Measurements from ENCODE around the gene MAP2K5. TPM values are rescaled to one million over a fixed set of nuclear protein-coding genes. Genes with fewer than 3 reads are reported as not detected.

Gene MAP2K5
- total RNA-seq, 1 donor from 2014 or later, result 26.7 TPM

DNA sequence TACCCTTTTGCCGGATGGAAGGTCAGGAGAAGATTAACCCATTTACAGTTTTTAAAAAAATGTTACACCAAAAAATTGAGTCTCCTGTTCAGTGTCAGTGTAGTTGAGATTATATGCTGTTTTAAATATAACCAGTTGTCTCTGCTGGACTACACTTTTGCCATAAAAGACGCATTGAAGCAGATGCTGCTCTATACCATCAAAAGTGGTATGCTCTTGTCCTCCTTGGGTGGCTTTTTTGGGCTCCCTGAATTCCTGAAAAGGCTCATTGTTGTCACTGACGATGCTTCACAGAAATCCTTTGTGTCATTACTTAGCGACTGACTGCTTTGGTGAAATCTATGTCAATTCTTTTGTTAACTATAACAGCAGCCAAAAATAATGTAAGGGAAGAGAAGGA lies 148.9 kb downstream of the MAP2K5 start:
- CTCF ChIA-PET, result no interaction called here
- DNase-seq (no peak), ATAC-seq (ENCODE audit: low read depth) (no peak)
- no peaks in the 10 kb centered on the region for H3K9me3 Mint-ChIP-seq
- H3K27ac Mint-ChIP-seq, result no peak overlapping the region
- H3K36me3 Mint-ChIP-seq (ENCODE audit: low read depth), result peaks cover 30% of the 10 kb centered on the region
- no peaks in the 10 kb centered on the region for H3K27me3 Mint-ChIP-seq
- TF ChIP-seq, protein P1, sequence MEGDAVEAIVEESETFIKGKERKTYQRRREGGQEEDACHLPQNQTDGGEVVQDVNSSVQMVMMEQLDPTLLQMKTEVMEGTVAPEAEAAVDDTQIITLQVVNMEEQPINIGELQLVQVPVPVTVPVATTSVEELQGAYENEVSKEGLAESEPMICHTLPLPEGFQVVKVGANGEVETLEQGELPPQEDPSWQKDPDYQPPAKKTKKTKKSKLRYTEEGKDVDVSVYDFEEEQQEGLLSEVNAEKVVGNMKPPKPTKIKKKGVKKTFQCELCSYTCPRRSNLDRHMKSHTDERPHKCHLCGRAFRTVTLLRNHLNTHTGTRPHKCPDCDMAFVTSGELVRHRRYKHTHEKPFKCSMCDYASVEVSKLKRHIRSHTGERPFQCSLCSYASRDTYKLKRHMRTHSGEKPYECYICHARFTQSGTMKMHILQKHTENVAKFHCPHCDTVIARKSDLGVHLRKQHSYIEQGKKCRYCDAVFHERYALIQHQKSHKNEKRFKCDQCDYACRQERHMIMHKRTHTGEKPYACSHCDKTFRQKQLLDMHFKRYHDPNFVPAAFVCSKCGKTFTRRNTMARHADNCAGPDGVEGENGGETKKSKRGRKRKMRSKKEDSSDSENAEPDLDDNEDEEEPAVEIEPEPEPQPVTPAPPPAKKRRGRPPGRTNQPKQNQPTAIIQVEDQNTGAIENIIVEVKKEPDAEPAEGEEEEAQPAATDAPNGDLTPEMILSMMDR (IDR thresholded peaks at IDR 0.05), result no peak
- intact Hi-C loops (cut with micrococcal nuclease), result no loop called here
- POLR2A ChIA-PET, result no interaction called here
- no peak overlapping the region for H3K4me3 Mint-ChIP-seq
- no peaks in the 10 kb centered on the region for H3K4me1 Mint-ChIP-seq

DNA sequence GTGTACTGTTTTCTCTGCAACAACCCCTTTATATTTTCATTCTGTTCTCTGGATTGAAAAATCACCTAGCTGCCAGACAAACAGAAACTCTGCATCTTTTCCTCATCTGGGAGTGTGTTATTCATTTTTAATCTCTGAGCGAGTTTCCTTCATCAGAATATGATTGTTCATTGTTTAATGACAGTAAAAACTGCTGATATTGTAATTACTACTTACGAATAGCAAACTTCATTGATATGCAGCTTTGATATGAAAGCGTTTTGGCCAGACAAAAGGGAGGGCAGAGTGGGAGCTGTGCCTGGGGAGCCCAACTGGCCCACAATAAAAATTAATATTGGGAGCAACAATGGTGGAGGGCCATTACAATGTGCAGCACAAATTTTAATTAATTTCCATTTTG lies 150.1 kb downstream of the MAP2K5 start:
- POLR2A ChIA-PET, result no interaction called here
- peaks cover 32% of the 10 kb centered on the region for H3K36me3 Mint-ChIP-seq (ENCODE audit: low read depth)
- CTCF ChIA-PET, result no interaction called here
- H3K4me3 Mint-ChIP-seq, result no peak overlapping the region
- TF ChIP-seq, protein P1 (IDR thresholded peaks at IDR 0.05), result no peak
- H3K9me3 Mint-ChIP-seq, result no peaks in the 10 kb centered on the region
- H3K4me1 Mint-ChIP-seq, result no peaks in the 10 kb centered on the region
- H3K27me3 Mint-ChIP-seq, result no peaks in the 10 kb centered on the region
- no peak for ATAC-seq (ENCODE audit: low read depth)
- H3K27ac Mint-ChIP-seq, result no peak overlapping the region
- intact Hi-C loops (cut with micrococcal nuclease), result no loop called here
- DNase-seq, result no peak

DNA sequence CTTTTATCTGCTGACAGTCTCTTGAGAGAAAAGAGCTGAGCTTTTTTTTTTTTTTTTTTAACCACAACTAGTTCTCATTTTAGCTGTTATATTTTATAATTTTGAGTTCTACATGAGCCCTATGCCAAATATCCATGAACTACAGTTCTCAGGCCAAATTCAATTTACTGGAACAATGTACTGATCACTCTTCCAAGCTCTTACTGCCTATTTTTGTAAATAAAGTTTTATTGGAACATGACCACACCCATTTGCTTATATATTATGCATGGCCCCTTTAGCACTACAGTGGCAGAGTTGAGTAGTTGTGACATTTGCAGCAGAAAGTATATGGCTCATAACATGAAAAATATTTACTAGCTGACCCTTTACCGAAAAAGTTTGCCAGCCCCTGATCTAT lies 153.6 kb downstream of the MAP2K5 start:
- no peaks in the 10 kb centered on the region for H3K27me3 Mint-ChIP-seq
- intact Hi-C loops (cut with micrococcal nuclease), result no loop called here
- H3K4me1 Mint-ChIP-seq, result no peaks in the 10 kb centered on the region
- TF ChIP-seq, protein P1 (IDR thresholded peaks at IDR 0.05), result no peak
- ATAC-seq (ENCODE audit: low read depth) (no peak), DNase-seq (no peak)
- peaks cover 2% of the 10 kb centered on the region for H3K9me3 Mint-ChIP-seq
- no peak overlapping the region for H3K27ac Mint-ChIP-seq
- ChIA-PET CTCF (no interaction called here), POLR2A (no interaction called here)
- H3K4me3 Mint-ChIP-seq, result no peak overlapping the region
- peaks cover 36% of the 10 kb centered on the region for H3K36me3 Mint-ChIP-seq (ENCODE audit: low read depth)

DNA sequence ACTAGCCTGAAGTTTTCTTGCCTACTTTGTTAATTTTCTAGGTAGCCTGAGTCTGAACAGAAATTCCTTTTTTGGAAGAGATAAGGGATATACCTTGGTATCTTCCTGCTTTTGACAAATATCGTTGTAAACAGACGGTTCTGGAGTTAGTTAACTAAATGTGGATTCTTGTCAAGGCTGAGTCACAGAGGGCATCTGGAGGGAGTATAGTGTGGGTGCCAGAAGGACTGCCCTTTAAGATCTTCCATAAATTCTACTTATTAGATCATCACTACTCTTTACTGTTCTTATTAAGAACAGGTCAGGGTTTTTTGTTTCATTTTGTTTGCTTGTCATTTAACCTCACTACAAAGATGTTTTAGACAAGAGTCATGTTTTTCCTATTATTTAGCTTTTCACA lies 157.5 kb downstream of the MAP2K5 start:
- Mint-ChIP-seq H3K36me3 (ENCODE audit: low read depth) (peaks cover 26% of the 10 kb centered on the region), H3K27ac (no peak overlapping the region), H3K4me3 (no peak overlapping the region), H3K9me3 (peaks cover 2% of the 10 kb centered on the region), H3K27me3 (no peaks in the 10 kb centered on the region), H3K4me1 (no peaks in the 10 kb centered on the region)
- ChIA-PET CTCF (no interaction called here), POLR2A (no interaction called here)
- ATAC-seq (ENCODE audit: low read depth) (no peak), DNase-seq (no peak)
- TF ChIP-seq, protein P1 (IDR thresholded peaks at IDR 0.05), result no peak
- intact Hi-C loops (cut with micrococcal nuclease), result no loop called here

DNA sequence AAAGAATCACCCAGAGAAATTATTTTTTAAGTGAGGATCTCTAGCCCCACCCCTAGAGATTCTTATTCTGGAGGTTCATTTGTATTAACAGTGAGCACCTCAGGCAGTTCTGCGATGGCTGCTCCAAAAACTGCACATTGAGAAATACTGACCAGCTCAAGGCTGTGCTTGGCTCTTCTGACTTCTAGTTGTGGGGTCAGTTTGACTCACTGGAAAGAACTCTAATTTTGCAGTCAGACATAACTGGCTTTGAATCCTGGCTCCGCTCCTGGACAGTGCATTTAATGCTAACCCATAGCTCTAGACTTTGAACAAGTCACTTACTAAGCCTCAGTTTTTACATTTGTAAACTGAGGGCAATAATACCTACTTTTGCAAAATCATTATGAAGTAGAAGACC lies 159.2 kb downstream of the MAP2K5 start:
- peaks cover 2% of the 10 kb centered on the region for H3K9me3 Mint-ChIP-seq
- no peak for DNase-seq
- no peak overlapping the region for H3K27ac Mint-ChIP-seq
- TF ChIP-seq, protein P1 (IDR thresholded peaks at IDR 0.05), result no peak
- intact Hi-C loops (cut with micrococcal nuclease), result no loop called here
- no peak overlapping the region for H3K4me3 Mint-ChIP-seq
- CTCF ChIA-PET, result no interaction called here
- no peaks in the 10 kb centered on the region for H3K4me1 Mint-ChIP-seq
- POLR2A ChIA-PET, result no interaction called here
- no peak for ATAC-seq (ENCODE audit: low read depth)
- no peaks in the 10 kb centered on the region for H3K27me3 Mint-ChIP-seq
- H3K36me3 Mint-ChIP-seq (ENCODE audit: low read depth), result peaks cover 31% of the 10 kb centered on the region
